Endothelial cell of umbilical vein (primary cell): Measurements from ENCODE around the gene ANKRD40CL.

Experiments used
- EZH2 ChIP-seq: IDR thresholded peaks from 2 replicates; pipeline ENCODE4 v1.6.1; 2012; ENCODE audit warnings: borderline replicate concordance, low read depth, mild to moderate bottlenecking, moderate library complexity, low read length, inconsistent platforms; ENCODE audit not compliant: severe bottlenecking
- FOS ChIP-seq: IDR thresholded peaks from 2 replicates; pipeline ENCODE4 v1.6.1; 2011; ENCODE audit warnings: mild to moderate bottlenecking, low read length, moderate library complexity, borderline replicate concordance; ENCODE audit not compliant: insufficient read depth
- GATA2 ChIP-seq: IDR thresholded peaks from 2 replicates; pipeline ENCODE4 v1.7.0; 2011; ENCODE audit warnings: low read depth, mild to moderate bottlenecking, moderate library complexity, mixed read lengths, low read length; ENCODE audit not compliant: insufficient read length, insufficient read depth
- JUN ChIP-seq: IDR thresholded peaks from 2 replicates; pipeline ENCODE4 v1.6.1; 2011; ENCODE audit warnings: borderline replicate concordance, low read depth; ENCODE audit not compliant: insufficient read length, insufficient read depth
- MYC ChIP-seq: IDR thresholded peaks from one replicate; pipeline ENCODE4 v1.6.1; 2011; ENCODE audit warnings: mild to moderate bottlenecking, low read depth, low read length
- POLR2A ChIP-seq: IDR thresholded peaks from 2 replicates; pipeline ENCODE4 v1.6.1; 2012; ENCODE audit warnings: low read depth, mild to moderate bottlenecking, control low read depth, low read length
- POLR2AphosphoS5 ChIP-seq: IDR thresholded peaks from 2 replicates; pipeline ENCODE4 v1.6.1; 2012; ENCODE audit warnings: low read depth, mild to moderate bottlenecking, control low read depth, low read length, moderate library complexity; ENCODE audit not compliant: insufficient read depth
- TF ChIP-seq, protein P1 (sequence below), 2 donors: IDR thresholded peaks; 1 replicate in 1 of 2; 2 replicates in 1 of 2; pipeline ENCODE4 v1.5.1; 2011; ENCODE audit warnings: low read length in 2 of 2, mild to moderate bottlenecking in 2 of 2, moderate library complexity in 2 of 2, control low read depth in 1 of 2, inconsistent platforms in 1 of 2, low read depth in 1 of 2; ENCODE audit not compliant: insufficient read depth in 1 of 2; ENCODE audit errors: extremely low read depth in 1 of 2
- TF ChIP-seq, protein P2 (sequence below): IDR thresholded peaks from 2 replicates; pipeline ENCODE4 v1.6.1; 2011; ENCODE audit not compliant: insufficient read depth, insufficient read length

DNA sequence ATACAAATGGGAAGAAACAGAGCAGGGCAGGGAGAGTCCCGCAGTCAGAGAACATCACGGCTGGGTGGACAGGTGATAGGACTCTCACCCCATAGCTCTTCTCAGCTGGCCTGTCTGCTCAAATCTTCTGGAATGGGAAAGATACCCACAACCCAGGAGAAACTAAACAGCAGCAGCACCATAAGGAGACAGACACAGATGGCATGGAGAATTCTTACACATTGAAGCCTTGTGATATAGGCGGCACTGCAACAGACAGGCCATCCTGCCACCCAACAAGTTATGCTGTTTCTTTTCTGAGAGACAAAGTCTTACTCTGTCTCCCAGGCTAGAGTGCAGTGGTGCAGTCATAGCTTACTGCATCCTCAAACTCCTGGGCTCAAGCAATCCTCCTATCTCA lies 8.6 kb upstream of the ANKRD40CL start:
- TF ChIP-seq, protein P1, sequence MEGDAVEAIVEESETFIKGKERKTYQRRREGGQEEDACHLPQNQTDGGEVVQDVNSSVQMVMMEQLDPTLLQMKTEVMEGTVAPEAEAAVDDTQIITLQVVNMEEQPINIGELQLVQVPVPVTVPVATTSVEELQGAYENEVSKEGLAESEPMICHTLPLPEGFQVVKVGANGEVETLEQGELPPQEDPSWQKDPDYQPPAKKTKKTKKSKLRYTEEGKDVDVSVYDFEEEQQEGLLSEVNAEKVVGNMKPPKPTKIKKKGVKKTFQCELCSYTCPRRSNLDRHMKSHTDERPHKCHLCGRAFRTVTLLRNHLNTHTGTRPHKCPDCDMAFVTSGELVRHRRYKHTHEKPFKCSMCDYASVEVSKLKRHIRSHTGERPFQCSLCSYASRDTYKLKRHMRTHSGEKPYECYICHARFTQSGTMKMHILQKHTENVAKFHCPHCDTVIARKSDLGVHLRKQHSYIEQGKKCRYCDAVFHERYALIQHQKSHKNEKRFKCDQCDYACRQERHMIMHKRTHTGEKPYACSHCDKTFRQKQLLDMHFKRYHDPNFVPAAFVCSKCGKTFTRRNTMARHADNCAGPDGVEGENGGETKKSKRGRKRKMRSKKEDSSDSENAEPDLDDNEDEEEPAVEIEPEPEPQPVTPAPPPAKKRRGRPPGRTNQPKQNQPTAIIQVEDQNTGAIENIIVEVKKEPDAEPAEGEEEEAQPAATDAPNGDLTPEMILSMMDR (IDR thresholded peaks at IDR 0.05; ENCODE audit: extremely low read depth in 1 of 2, insufficient read depth in 1 of 2, low read depth in 1 of 2, low read length in 2 of 2), result no peak
- no peak for TF ChIP-seq POLR2A
- no peak for TF ChIP-seq GATA2
- no peak for TF ChIP-seq JUN
- no peak for TF ChIP-seq EZH2
- TF ChIP-seq MYC, result no peak
- TF ChIP-seq, protein P2, sequence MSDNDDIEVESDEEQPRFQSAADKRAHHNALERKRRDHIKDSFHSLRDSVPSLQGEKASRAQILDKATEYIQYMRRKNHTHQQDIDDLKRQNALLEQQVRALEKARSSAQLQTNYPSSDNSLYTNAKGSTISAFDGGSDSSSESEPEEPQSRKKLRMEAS, result no peak
- no peak for TF ChIP-seq POLR2AphosphoS5
- no peak for TF ChIP-seq FOS
